ENCODE data around the gene WDR1.

WDR1 gene

GRCh38 chr4:10113362-10114047 lies 3.1 kb downstream of the WDR1 start:
- no peak for DNase-seq

- no peak for DNase-seq
Observed at GRCh38 chr4:10112658-10113284, 3.8 kb downstream of the WDR1 start.

GRCh38 chr4:10111067-10111801 lies 5.4 kb downstream of the WDR1 start:
- no peak for DNase-seq

- DNase-seq, result no peak
Observed at GRCh38 chr4:10109995-10110670, 6.5 kb downstream of the WDR1 start.

GRCh38 chr4:10108818-10109783 lies 7.5 kb downstream of the WDR1 start:
- no peak for DNase-seq

- no peak for DNase-seq
Observed at GRCh38 chr4:10108391-10108790, 8.2 kb downstream of the WDR1 start.

- no peak for DNase-seq
Observed at GRCh38 chr4:10107111-10108091, 9.2 kb downstream of the WDR1 start.

GRCh38 chr4:10106421-10107039 lies 10.1 kb downstream of the WDR1 start:
- no peak for DNase-seq

GRCh38 chr4:10105920-10106319 lies 10.7 kb downstream of the WDR1 start:
- DNase-seq, result no peak

GRCh38 chr4:10105421-10105820 lies 11.2 kb downstream of the WDR1 start:
- DNase-seq, result no peak

- DNase-seq, result no peak
Observed at GRCh38 chr4:10104991-10105276, 11.7 kb downstream of the WDR1 start.

GRCh38 chr4:10104211-10104990 lies 12.2 kb downstream of the WDR1 start:
- DNase-seq, result no peak

- DNase-seq, result peak; percentile 38
Observed at GRCh38 chr4:10102474-10103332, 13.9 kb downstream of the WDR1 start.

GRCh38 chr4:10101671-10102473 lies 14.7 kb downstream of the WDR1 start:
- DNase-seq, result no peak

- no peak for DNase-seq
Observed at GRCh38 chr4:10100734-10101216, 15.8 kb downstream of the WDR1 start.

- no peak for DNase-seq
Observed at GRCh38 chr4:10099499-10100325, 16.9 kb downstream of the WDR1 start.

- DNase-seq, result no peak
Observed at GRCh38 chr4:10098780-10099160, 17.8 kb downstream of the WDR1 start.
